Measurements from ENCODE around the gene TRPV5. TPM values are rescaled to one million over a fixed set of nuclear protein-coding genes. Genes with fewer than 3 reads are reported as not detected.

The TRPV5 gene
- total and polyA plus RNA-seq, 2 of the 8 experiments (the other 6 are each of a cell fraction or from before 2014, with no cell fraction given), result 0.03 TPM; not detected in 1

- no peak for TF ChIP-seq CHD7 (IDR thresholded peaks at IDR 0.05; ENCODE audit: insufficient replicate concordance, low read length)
- no peak for TF ChIP-seq USF2 (IDR thresholded peaks at IDR 0.05; ENCODE audit: low read length)
- TF ChIP-seq ATF2 (IDR thresholded peaks at IDR 0.05; ENCODE audit: low read length), result no peak
Observed at GRCh38 chr7:142876991-142877910, 56.3 kb downstream of the TRPV5 start (continued).

Measured in H1 (cell line).